ENCODE results near the gene ACSS1.

The ACSS1 gene

GRCh38 chr20:25046736-25047666, 10.9 kb downstream of the ACSS1 start:
- no peak overlapping the region for H3K4me3 ChIP-seq (ENCODE audit: low read depth in 1 of 5, low read length in 5 of 5)
- H3K27me3 ChIP-seq (ENCODE audit: control insufficient read depth in 5 of 5, insufficient read depth in 4 of 5, low read length in 5 of 5): no peaks in the 10 kb centered on the region
- no peak overlapping the region for H3K27ac ChIP-seq (ENCODE audit: low read depth, low read length)
- H3K36me3 ChIP-seq (ENCODE audit: control insufficient read depth in 5 of 5, insufficient read depth in 5 of 5, low read length in 5 of 5): peaks cover 0 to 26% (median 17%) of the 10 kb centered on the region in 5 donors
- no peaks in the 10 kb centered on the region for H3K9me3 ChIP-seq (ENCODE audit: control insufficient read depth in 5 of 5, low read length in 5 of 5)
- no peak overlapping the region for H3K9ac ChIP-seq (ENCODE audit: low read length in 5 of 5)
- H3K4me1 ChIP-seq (ENCODE audit: control insufficient read depth in 5 of 5, insufficient read depth in 5 of 5, low read length in 5 of 5): peaks cover 14 to 57% (median 47%) of the 10 kb centered on the region in 5 donors

- peaks cover 14 to 57% (median 41%) of the 10 kb centered on the region in 5 donors for H3K4me1 ChIP-seq (ENCODE audit: control insufficient read depth in 5 of 5, insufficient read depth in 5 of 5, low read length in 5 of 5)
- H3K9me3 ChIP-seq (ENCODE audit: control insufficient read depth in 5 of 5, low read length in 5 of 5): no peaks in the 10 kb centered on the region
- H3K27ac ChIP-seq (ENCODE audit: low read depth, low read length): no peak overlapping the region
- H3K36me3 ChIP-seq (ENCODE audit: control insufficient read depth in 5 of 5, insufficient read depth in 5 of 5, low read length in 5 of 5): peaks cover 0 to 26% (median 17%) of the 10 kb centered on the region in 5 donors
- H3K27me3 ChIP-seq (ENCODE audit: control insufficient read depth in 5 of 5, insufficient read depth in 4 of 5, low read length in 5 of 5): no peaks in the 10 kb centered on the region
- H3K9ac ChIP-seq (ENCODE audit: low read length in 5 of 5): no peak overlapping the region
- H3K4me3 ChIP-seq (ENCODE audit: low read depth in 1 of 5, low read length in 5 of 5): no peak overlapping the region
Measured at GRCh38 chr20:25046181-25046641, 11.7 kb downstream of the ACSS1 start.

DNA sequence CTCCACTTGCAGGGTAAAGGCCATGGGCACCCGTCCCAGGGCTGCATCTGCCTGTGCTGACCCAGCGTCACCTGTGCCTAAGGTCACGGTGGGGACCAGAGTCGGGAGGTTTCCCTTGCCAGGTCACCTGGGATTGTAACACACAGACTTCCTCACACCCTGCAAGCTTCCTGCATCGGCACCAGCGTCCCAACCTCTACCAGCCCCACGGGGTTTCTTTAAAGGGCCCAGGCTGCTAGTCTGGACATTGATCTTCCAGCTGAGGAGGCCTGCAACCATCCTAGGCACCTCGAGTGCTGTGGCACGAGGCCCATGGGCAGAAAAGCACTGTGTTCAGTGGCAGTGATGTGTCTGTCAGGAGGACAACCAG, 12.6 kb downstream of the ACSS1 start:
- Histone ChIP-seq H3K27me3 (ENCODE audit: control insufficient read depth in 5 of 5, insufficient read depth in 4 of 5, low read length in 5 of 5) (no peaks in the 10 kb centered on the region), H3K9ac (ENCODE audit: low read length in 5 of 5) (peak overlapping the region in 1 of 5 donors; percentile 4), H3K9me3 (ENCODE audit: control insufficient read depth in 5 of 5, low read length in 5 of 5) (no peaks in the 10 kb centered on the region), H3K4me1 (ENCODE audit: control insufficient read depth in 5 of 5, insufficient read depth in 5 of 5, low read length in 5 of 5) (peaks cover 14 to 55% (median 41%) of the 10 kb centered on the region in 5 donors), H3K27ac (ENCODE audit: low read depth, low read length) (peak overlapping the region; percentile 16), H3K36me3 (ENCODE audit: control insufficient read depth in 5 of 5, insufficient read depth in 5 of 5, low read length in 5 of 5) (peaks cover 0 to 26% (median 17%) of the 10 kb centered on the region in 5 donors), H3K4me3 (ENCODE audit: low read depth in 1 of 5, low read length in 5 of 5) (peak overlapping the region in 1 of 5 donors; percentile 6)

DNA sequence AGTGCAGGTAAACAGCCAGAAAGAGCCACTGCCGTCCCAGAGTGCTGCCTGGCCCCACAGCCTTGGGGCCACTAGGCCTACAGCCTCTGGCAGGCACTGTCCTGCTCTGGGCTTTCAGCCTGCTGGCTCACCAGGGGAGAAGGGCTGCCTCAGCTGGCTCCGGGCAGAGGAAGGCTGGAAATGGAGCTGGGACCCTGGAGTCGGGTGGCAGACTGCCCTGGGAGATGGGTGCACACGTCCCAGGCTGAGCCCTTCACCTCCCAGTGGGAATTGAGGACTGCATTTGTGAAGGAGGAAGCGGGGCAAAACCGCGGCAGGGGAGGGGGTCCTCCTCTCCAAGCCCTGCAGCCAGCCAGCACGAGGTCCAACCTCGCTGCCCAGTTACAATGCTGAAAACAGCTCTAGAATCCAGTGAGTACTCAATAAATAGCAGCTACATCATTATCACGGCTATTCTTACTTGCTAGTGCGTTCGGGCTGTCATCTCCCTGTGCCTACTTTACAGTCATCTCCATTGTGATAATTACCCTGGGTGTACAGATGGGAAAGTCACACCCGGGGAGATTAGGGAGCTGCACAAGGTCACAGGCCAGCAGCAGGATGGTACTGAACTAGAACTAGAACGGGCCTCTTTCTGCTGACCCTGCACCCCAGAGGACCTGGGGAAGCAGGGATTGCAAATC, 13.1 kb downstream of the ACSS1 start:
- peak overlapping the region in 2 of 5 donors; percentile 4 to 37 for H3K9ac ChIP-seq (ENCODE audit: low read length in 5 of 5)
- no peaks in the 10 kb centered on the region for H3K27me3 ChIP-seq (ENCODE audit: control insufficient read depth in 5 of 5, insufficient read depth in 4 of 5, low read length in 5 of 5)
- H3K4me1 ChIP-seq (ENCODE audit: control insufficient read depth in 5 of 5, insufficient read depth in 5 of 5, low read length in 5 of 5): peaks cover 19 to 60% (median 46%) of the 10 kb centered on the region in 5 donors
- no peaks in the 10 kb centered on the region for H3K9me3 ChIP-seq (ENCODE audit: control insufficient read depth in 5 of 5, low read length in 5 of 5)
- peak overlapping the region in 1 of 5 donors; percentile 6 for H3K4me3 ChIP-seq (ENCODE audit: low read depth in 1 of 5, low read length in 5 of 5)
- peaks cover 0 to 26% (median 17%) of the 10 kb centered on the region in 5 donors for H3K36me3 ChIP-seq (ENCODE audit: control insufficient read depth in 5 of 5, insufficient read depth in 5 of 5, low read length in 5 of 5)
- H3K27ac ChIP-seq (ENCODE audit: low read depth, low read length): peak overlapping the region; percentile 16

GRCh38 chr20:25044261-25044560, 13.7 kb downstream of the ACSS1 start:
- H3K27ac ChIP-seq (ENCODE audit: low read depth, low read length): no peak overlapping the region
- H3K36me3 ChIP-seq (ENCODE audit: control insufficient read depth in 5 of 5, insufficient read depth in 5 of 5, low read length in 5 of 5): peaks cover 0 to 26% (median 17%) of the 10 kb centered on the region in 5 donors
- no peaks in the 10 kb centered on the region for H3K9me3 ChIP-seq (ENCODE audit: control insufficient read depth in 5 of 5, low read length in 5 of 5)
- H3K4me3 ChIP-seq (ENCODE audit: low read depth in 1 of 5, low read length in 5 of 5): no peak overlapping the region
- H3K27me3 ChIP-seq (ENCODE audit: control insufficient read depth in 5 of 5, insufficient read depth in 4 of 5, low read length in 5 of 5): no peaks in the 10 kb centered on the region
- peaks cover 24 to 66% (median 52%) of the 10 kb centered on the region in 5 donors for H3K4me1 ChIP-seq (ENCODE audit: control insufficient read depth in 5 of 5, insufficient read depth in 5 of 5, low read length in 5 of 5)
- no peak overlapping the region for H3K9ac ChIP-seq (ENCODE audit: low read length in 5 of 5)

GRCh38 chr20:25043499-25044260, 14.3 kb downstream of the ACSS1 start:
- peaks cover 0 to 26% (median 17%) of the 10 kb centered on the region in 5 donors for H3K36me3 ChIP-seq (ENCODE audit: control insufficient read depth in 5 of 5, insufficient read depth in 5 of 5, low read length in 5 of 5)
- H3K4me1 ChIP-seq (ENCODE audit: control insufficient read depth in 5 of 5, insufficient read depth in 5 of 5, low read length in 5 of 5): peaks cover 28 to 71% (median 58%) of the 10 kb centered on the region in 5 donors
- H3K27me3 ChIP-seq (ENCODE audit: control insufficient read depth in 5 of 5, insufficient read depth in 4 of 5, low read length in 5 of 5): no peaks in the 10 kb centered on the region
- peak overlapping the region in 1 of 5 donors; percentile 63 for H3K9ac ChIP-seq (ENCODE audit: low read length in 5 of 5)
- H3K27ac ChIP-seq (ENCODE audit: low read depth, low read length): peak overlapping the region; percentile 62
- H3K4me3 ChIP-seq (ENCODE audit: low read depth in 1 of 5, low read length in 5 of 5): no peak overlapping the region
- H3K9me3 ChIP-seq (ENCODE audit: control insufficient read depth in 5 of 5, low read length in 5 of 5): no peaks in the 10 kb centered on the region

DNA sequence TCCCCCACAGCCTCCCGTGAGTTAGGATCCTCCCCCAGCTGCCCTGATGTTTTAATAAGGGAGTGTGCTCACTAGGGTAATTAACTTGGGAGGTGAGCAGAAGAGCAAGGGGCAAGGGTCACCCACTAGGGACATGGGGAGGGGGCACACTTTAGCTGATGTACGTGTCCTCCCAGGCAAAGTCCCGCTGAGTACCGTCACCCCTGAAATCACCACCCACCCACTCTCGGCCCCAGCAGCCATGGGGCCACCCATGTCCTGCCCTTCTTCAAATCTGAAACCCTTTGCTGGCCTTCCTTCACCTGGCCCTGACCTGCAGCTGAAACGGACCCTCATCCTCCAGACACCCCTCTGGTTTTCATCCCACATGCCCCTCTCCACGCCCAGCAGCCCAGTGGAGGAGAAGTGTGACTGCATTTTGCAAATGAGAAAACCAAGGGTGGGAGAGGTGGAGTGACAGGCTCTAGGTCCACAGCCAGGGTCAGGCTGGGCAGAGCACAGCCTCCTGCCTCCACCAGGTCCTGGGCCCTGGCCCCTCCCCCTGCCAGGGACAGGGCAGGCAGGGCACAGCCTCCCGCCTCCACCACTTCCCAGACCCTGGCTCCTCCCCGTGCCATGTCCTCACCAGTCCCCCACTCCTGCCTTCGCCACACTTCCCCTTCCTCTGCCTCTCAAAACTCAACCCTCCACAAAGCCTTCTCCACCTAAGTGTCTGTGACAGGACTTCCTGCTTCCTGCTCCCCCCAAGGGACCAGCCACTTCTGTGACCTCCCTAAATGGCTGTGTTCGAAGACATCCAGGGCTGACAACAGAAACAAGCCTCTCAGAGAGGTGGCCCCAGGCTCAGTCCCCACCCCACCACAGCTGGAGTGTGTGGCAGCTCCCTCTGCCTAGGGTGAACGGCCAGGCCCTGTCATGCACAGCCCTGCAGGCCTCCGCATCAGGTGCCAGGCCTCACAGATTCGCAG, 15.1 kb downstream of the ACSS1 start:
- H3K9ac ChIP-seq (ENCODE audit: low read length in 5 of 5): peak overlapping the region in 1 of 5 donors; percentile 63
- peaks cover 30 to 75% (median 66%) of the 10 kb centered on the region in 5 donors for H3K4me1 ChIP-seq (ENCODE audit: control insufficient read depth in 5 of 5, insufficient read depth in 5 of 5, low read length in 5 of 5)
- H3K27me3 ChIP-seq (ENCODE audit: control insufficient read depth in 5 of 5, insufficient read depth in 4 of 5, low read length in 5 of 5): no peaks in the 10 kb centered on the region
- H3K9me3 ChIP-seq (ENCODE audit: control insufficient read depth in 5 of 5, low read length in 5 of 5): no peaks in the 10 kb centered on the region
- H3K4me3 ChIP-seq (ENCODE audit: low read depth in 1 of 5, low read length in 5 of 5): no peak overlapping the region
- H3K27ac ChIP-seq (ENCODE audit: low read depth, low read length): peak overlapping the region; percentile 62
- peaks cover 0 to 23% (median 17%) of the 10 kb centered on the region in 5 donors for H3K36me3 ChIP-seq (ENCODE audit: control insufficient read depth in 5 of 5, insufficient read depth in 5 of 5, low read length in 5 of 5)

DNA sequence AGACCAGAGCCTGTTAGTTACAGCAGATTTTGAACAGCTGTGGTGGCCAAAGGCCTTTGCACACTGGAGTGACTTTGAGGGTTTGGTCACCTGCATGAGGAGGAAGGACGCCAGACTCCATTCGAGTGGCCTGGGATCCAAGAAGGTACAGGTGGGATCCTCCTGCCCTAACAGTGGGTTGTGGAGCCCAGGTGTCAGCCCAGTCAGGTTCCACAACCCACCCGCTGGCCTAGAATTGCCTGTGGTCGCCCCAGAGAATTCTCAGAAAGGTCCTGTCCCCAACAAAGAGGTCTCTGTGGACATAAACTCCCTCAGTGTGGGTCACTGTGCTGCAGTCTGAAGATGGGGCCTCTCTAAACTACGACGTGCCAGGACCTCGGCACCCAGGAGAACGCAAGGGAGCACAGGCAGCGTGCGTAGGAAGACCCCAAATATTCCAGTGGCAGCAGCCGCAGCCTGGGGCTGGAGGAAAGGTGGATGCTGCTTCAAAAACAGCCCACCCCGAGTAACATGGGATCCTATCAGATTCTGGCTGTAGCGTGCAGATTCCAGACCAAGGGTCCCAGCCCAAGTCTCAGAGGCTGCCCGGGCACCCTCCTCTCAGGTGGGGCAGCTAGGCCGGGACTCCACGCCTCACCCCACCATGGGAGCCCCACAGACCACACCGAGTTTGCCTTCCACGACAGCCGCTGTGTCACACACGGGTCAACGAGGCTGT, 16.0 kb downstream of the ACSS1 start:
- H3K27me3 ChIP-seq (ENCODE audit: control insufficient read depth in 5 of 5, insufficient read depth in 4 of 5, low read length in 5 of 5): no peaks in the 10 kb centered on the region
- H3K36me3 ChIP-seq (ENCODE audit: control insufficient read depth in 5 of 5, insufficient read depth in 5 of 5, low read length in 5 of 5): peaks cover 0 to 15% (median 8%) of the 10 kb centered on the region in 5 donors
- peak overlapping the region; percentile 62 for H3K27ac ChIP-seq (ENCODE audit: low read depth, low read length)
- no peak overlapping the region for H3K4me3 ChIP-seq (ENCODE audit: low read depth in 1 of 5, low read length in 5 of 5)
- no peaks in the 10 kb centered on the region for H3K9me3 ChIP-seq (ENCODE audit: control insufficient read depth in 5 of 5, low read length in 5 of 5)
- H3K9ac ChIP-seq (ENCODE audit: low read length in 5 of 5): no peak overlapping the region
- H3K4me1 ChIP-seq (ENCODE audit: control insufficient read depth in 5 of 5, insufficient read depth in 5 of 5, low read length in 5 of 5): peaks cover 30 to 84% (median 75%) of the 10 kb centered on the region in 5 donors
